Stimulated activated CD8-positive, alpha-beta memory T cell treated with anti-CD3 and anti-CD28 coated beads, Interleukin-4, amount 100 ng/mL, for 48 hours (primary cell): ENCODE measurements around the gene THSD7B.
A peak's percentile ranks its signal among the peaks of the same experiment; 100 is the strongest.
"Not testable (repeated sequence)": the region's sequence is repeated elsewhere in the genome, so short reads cannot be mapped to it uniquely, and the experiment has no call there.

Experiments
- DNase-seq: peaks from one replicate; pipeline ENCODE4 v3.0.0-alpha.2; 2020

The THSD7B gene

GRCh38 chr2:137435162-137435561, 669.8 kb downstream of the THSD7B start:
- no peak for DNase-seq

- no peak for DNase-seq
Measured at GRCh38 chr2:137437386-137437785, 672.0 kb downstream of the THSD7B start.

- no peak for DNase-seq
Measured at GRCh38 chr2:137444970-137445369, 679.6 kb downstream of the THSD7B start.

GRCh38 chr2:137449454-137449853, 684.1 kb downstream of the THSD7B start:
- DNase-seq = no peak

- DNase-seq = no peak
Measured at GRCh38 chr2:137454886-137455285, 689.5 kb downstream of the THSD7B start.

GRCh38 chr2:137467246-137467862, 702.0 kb downstream of the THSD7B start:
- DNase-seq = peak; percentile 27

GRCh38 chr2:137493261-137493660, 727.9 kb downstream of the THSD7B start:
- DNase-seq = no peak

GRCh38 chr2:137500599-137500998, 735.3 kb downstream of the THSD7B start:
- no peak for DNase-seq

- no peak for DNase-seq
Measured at GRCh38 chr2:137507237-137507636, 741.9 kb downstream of the THSD7B start.

- DNase-seq = no peak
Measured at GRCh38 chr2:137508739-137509384, 743.5 kb downstream of the THSD7B start.

GRCh38 chr2:137511526-137511925, 746.2 kb downstream of the THSD7B start:
- DNase-seq = no peak

GRCh38 chr2:137521653-137522619, 756.6 kb downstream of the THSD7B start:
- no peak for DNase-seq

- DNase-seq = no peak
Measured at GRCh38 chr2:137522620-137523011, 757.3 kb downstream of the THSD7B start.

- no peak for DNase-seq
Measured at GRCh38 chr2:137523931-137524330, 758.6 kb downstream of the THSD7B start.

GRCh38 chr2:137525132-137525531, 759.8 kb downstream of the THSD7B start:
- DNase-seq = no peak

- DNase-seq = no peak
Measured at GRCh38 chr2:137525641-137526190, 760.4 kb downstream of the THSD7B start.

- no peak for DNase-seq
Measured at GRCh38 chr2:137535897-137536296, 770.6 kb downstream of the THSD7B start.

GRCh38 chr2:137539336-137539735, 774.0 kb downstream of the THSD7B start:
- no peak for DNase-seq

- no peak for DNase-seq
Measured at GRCh38 chr2:137547842-137548241, 782.5 kb downstream of the THSD7B start.

- DNase-seq = no peak
Measured at GRCh38 chr2:137566387-137566786, 801.0 kb downstream of the THSD7B start.

- no peak for DNase-seq
Measured at GRCh38 chr2:137570484-137570883, 805.1 kb downstream of the THSD7B start.

GRCh38 chr2:137587834-137588233, 822.5 kb downstream of the THSD7B start:
- DNase-seq = not testable (repeated sequence)

GRCh38 chr2:137588578-137588977, 823.2 kb downstream of the THSD7B start:
- DNase-seq = not testable (repeated sequence)
